GM18867 (cell line): Measurements from ENCODE around the gene BICD1.
"Not testable (repeated sequence)": the region's sequence is repeated elsewhere in the genome, so short reads cannot be mapped to it uniquely, and the experiment has no call there.

Experiments used
- ATAC-seq: cut with Tn5 transposase; IDR thresholded peaks from one replicate; pipeline ENCODE4 v1.9.1; 2021; ENCODE audit warnings: mild to moderate bottlenecking, moderate library complexity; ENCODE audit not compliant: unreplicated experiment

Gene BICD1

GRCh38 chr12:32106517-32107358 lies at the start of gene BICD1:
Gene BICD1, plus strand, starts transcription at chr12:32106847. Its CDS starts 485 bp downstream, at chr12:32107332.
- ATAC-seq = peak; percentile 77

GRCh38 chr12:32061033-32061432 lies 45.6 kb upstream of the BICD1 start:
- ATAC-seq = no peak

GRCh38 chr12:32062881-32063280 lies 43.8 kb upstream of the BICD1 start:
- no peak for ATAC-seq

GRCh38 chr12:32063796-32064195 lies 42.9 kb upstream of the BICD1 start:
- ATAC-seq = no peak

- ATAC-seq = no peak
Measured at GRCh38 chr12:32066206-32066605, 40.4 kb upstream of the BICD1 start.

- no peak for ATAC-seq
Measured at GRCh38 chr12:32069071-32069470, 37.6 kb upstream of the BICD1 start.

- no peak for ATAC-seq
Measured at GRCh38 chr12:32069731-32070130, 36.9 kb upstream of the BICD1 start.

- ATAC-seq = no peak
Measured at GRCh38 chr12:32070370-32070769, 36.3 kb upstream of the BICD1 start.

GRCh38 chr12:32072102-32072501 lies 34.5 kb upstream of the BICD1 start:
- ATAC-seq = no peak

- no peak for ATAC-seq
Measured at GRCh38 chr12:32074432-32074831, 32.2 kb upstream of the BICD1 start.

GRCh38 chr12:32076941-32077340 lies 29.7 kb upstream of the BICD1 start:
- no peak for ATAC-seq

- no peak for ATAC-seq
Measured at GRCh38 chr12:32080435-32080834, 26.2 kb upstream of the BICD1 start.

GRCh38 chr12:32083489-32083888 lies 23.2 kb upstream of the BICD1 start:
- no peak for ATAC-seq

- ATAC-seq = no peak
Measured at GRCh38 chr12:32084017-32084688, 22.5 kb upstream of the BICD1 start.

GRCh38 chr12:32084753-32085152 lies 21.9 kb upstream of the BICD1 start:
- ATAC-seq = no peak

GRCh38 chr12:32087306-32087705 lies 19.3 kb upstream of the BICD1 start:
- ATAC-seq = no peak

- no peak for ATAC-seq
Measured at GRCh38 chr12:32089156-32089555, 17.5 kb upstream of the BICD1 start.

- no peak for ATAC-seq
Measured at GRCh38 chr12:32089586-32089985, 17.1 kb upstream of the BICD1 start.

GRCh38 chr12:32091696-32092095 lies 15.0 kb upstream of the BICD1 start:
- ATAC-seq = no peak

- ATAC-seq = no peak
Measured at GRCh38 chr12:32098112-32098511, 8.5 kb upstream of the BICD1 start.

GRCh38 chr12:32099275-32099674 lies 7.4 kb upstream of the BICD1 start:
- not testable (repeated sequence) for ATAC-seq

GRCh38 chr12:32100361-32100760 lies 6.3 kb upstream of the BICD1 start:
- no peak for ATAC-seq
